Measurements from ENCODE around the gene ABL1. TPM values are rescaled to one million over a fixed set of nuclear protein-coding genes. Genes with fewer than 3 reads are reported as not detected.
"Not testable (repeated sequence)": the region's sequence is repeated elsewhere in the genome, so short reads cannot be mapped to it uniquely, and the experiment has no call there.

ABL1 gene
- total RNA-seq, 1 experiment from 2014 or later, result 63.0 TPM

- no peak for DNase-seq (ENCODE audit: extremely low read depth, low read depth)
These were observed 65.8 kb downstream of the ABL1 start for GRCh38 chr9:130900701-130901497.

- no peak for DNase-seq (ENCODE audit: extremely low read depth, low read depth)
These were observed 66.6 kb downstream of the ABL1 start for GRCh38 chr9:130901498-130902203.

- DNase-seq (ENCODE audit: extremely low read depth, low read depth), result no peak
These were observed 67.4 kb downstream of the ABL1 start for GRCh38 chr9:130902204-130903185.

GRCh38 chr9:130903194-130904069 is 68.4 kb downstream of the ABL1 start:
- no peak for DNase-seq (ENCODE audit: extremely low read depth, low read depth)

GRCh38 chr9:130904070-130905044 is 69.3 kb downstream of the ABL1 start:
- DNase-seq (ENCODE audit: extremely low read depth, low read depth), result no peak

GRCh38 chr9:130905125-130905901 is 70.3 kb downstream of the ABL1 start:
- no peak for DNase-seq (ENCODE audit: extremely low read depth, low read depth)

GRCh38 chr9:130905902-130906734 is 71.1 kb downstream of the ABL1 start:
- DNase-seq (ENCODE audit: extremely low read depth, low read depth), result no peak

GRCh38 chr9:130906735-130907416 is 71.8 kb downstream of the ABL1 start:
- no peak for DNase-seq (ENCODE audit: extremely low read depth, low read depth)

GRCh38 chr9:130908146-130908877 is 73.3 kb downstream of the ABL1 start:
- DNase-seq (ENCODE audit: extremely low read depth, low read depth), result no peak

GRCh38 chr9:130908878-130909355 is 73.9 kb downstream of the ABL1 start:
- no peak for DNase-seq (ENCODE audit: extremely low read depth, low read depth)

GRCh38 chr9:130910041-130910440 is 75.0 kb downstream of the ABL1 start:
- not testable (repeated sequence) for DNase-seq (ENCODE audit: extremely low read depth, low read depth)

- DNase-seq (ENCODE audit: extremely low read depth, low read depth), result not testable (repeated sequence)
These were observed 75.6 kb downstream of the ABL1 start for GRCh38 chr9:130910670-130911069.

- DNase-seq (ENCODE audit: extremely low read depth, low read depth), result no peak
These were observed 76.4 kb downstream of the ABL1 start for GRCh38 chr9:130911254-130912049.

GRCh38 chr9:130912932-130913598 is 78.0 kb downstream of the ABL1 start:
- DNase-seq (ENCODE audit: extremely low read depth, low read depth), result peak; percentile 71
